Endometrium (tissue), 2 donors: Measurements from ENCODE around the gene MAML3.
"Not testable (repeated sequence)": the region's sequence is repeated elsewhere in the genome, so short reads cannot be mapped to it uniquely, and the experiment has no call there.

ENCODE experiments used
- FAIRE-seq: peaks from 2 replicates; lab custom pipeline; 2012; peaks lifted over from hg19 to GRCh38; lab: Jason Lieb, UNC
- donor health status: control.
- donor health status: control.

Gene MAML3

DNA sequence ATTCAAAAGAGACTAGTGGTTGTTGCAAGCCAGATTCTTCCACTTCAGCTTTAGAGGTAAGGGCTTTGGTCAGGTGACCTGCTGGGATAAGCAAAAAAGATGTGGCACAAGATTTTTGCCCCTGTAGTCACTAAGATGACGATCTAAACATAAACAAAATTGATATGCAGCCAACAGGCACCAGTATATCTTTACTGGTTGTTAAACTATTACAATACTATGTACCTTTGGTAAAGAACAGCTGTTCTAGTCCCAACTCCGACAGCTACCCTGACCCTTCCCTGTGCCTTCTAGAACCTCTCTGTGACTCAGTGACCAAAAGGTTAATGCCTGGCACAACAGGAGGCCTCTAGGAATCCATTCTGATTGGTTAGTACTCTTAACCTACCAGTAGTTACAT lies 428.7 kb downstream of the MAML3 start:
- no peak for FAIRE-seq

DNA sequence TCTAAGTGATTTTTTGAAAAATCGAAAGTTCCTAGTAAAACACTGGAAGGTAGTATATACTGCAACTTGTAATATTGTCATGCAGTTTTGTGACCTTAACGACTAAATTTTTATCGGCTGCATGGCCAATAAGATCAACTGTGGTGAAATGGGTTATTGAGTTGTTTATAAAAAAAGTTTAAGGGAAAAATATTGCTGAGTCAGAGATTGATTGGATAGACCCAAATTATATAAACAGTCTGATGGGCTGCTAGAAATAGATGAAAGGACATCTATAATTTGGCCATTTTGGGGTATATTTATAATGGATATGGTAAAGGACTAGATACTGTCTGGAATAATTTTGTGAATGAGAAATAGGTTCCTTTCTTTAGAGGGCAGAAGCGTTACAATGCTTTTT lies 432.2 kb downstream of the MAML3 start:
- FAIRE-seq: no peak

DNA sequence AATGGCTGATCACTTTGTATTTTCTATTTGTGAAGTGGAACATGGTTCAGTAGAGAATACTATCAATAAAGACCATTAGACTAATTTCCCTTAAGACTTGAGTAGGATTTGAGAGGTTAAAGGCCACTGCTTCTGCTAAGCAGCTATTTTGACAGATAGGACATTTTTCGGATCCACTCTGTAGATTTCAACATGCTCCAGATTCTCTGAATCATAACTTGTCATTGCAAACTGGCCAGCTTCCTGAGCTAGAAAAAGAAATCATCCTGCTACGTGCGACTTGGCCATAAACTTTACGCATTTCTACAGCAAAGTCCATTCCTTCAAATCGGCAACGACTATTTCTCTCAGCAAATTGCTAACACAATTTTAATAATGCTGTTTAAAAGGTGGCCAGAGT lies 433.2 kb downstream of the MAML3 start:
- no peak for FAIRE-seq

DNA sequence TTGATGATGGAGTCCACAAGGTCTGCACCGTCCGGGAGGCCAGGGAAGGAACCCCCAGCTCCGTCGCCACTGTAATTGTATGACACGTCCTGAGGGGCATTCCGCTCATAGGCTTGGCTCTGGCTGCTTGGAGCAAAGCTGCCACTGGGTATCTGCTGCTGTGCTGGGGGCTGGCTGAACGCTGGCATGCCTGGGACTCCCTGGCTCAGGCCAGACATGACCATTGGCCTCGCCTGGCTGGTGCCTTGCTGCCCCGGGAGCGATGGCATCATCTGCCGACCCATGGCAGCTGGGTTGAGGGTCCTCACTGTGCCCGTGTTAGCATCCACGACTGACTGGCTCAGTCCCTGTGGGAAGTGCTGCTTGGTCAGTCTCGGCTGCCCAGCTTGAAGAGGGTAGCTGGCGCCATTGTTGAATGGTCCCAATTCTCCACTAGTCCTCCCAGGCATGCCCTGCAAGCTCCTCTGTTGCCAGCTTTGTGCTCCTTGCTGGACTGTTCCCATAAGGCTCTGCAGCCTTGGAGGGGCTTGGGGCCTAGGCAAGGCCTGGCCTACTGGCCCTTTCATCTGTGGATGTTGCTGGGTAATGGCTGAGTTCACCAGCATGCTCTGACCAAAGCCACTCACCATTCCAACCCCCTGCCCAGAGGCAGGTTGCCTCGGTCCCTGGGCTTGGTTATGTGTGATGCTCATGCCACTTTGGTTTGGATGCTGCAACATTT lies 434.4 kb downstream of the MAML3 start:
- no peak for FAIRE-seq

DNA sequence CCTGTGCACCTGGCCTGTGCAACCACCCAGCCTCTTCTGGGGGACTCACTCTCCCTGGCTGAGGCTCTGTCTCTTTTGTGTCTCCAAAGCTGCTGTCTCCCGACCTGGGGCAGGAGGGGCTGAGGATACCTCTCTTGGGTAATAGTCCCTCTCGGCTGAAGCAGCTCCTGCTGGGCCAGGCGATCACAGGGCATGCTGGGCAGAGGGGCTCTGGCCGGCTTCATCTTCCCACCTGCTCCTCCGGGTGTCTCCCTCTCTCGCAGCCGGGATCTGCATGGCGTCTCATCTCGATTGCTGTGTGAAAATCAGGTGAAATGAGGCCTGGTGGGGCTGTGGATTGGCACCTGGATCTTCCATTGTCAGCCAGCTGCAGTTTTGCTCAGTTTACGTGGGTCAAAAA lies 435.2 kb downstream of the MAML3 start:
- FAIRE-seq: no peak

DNA sequence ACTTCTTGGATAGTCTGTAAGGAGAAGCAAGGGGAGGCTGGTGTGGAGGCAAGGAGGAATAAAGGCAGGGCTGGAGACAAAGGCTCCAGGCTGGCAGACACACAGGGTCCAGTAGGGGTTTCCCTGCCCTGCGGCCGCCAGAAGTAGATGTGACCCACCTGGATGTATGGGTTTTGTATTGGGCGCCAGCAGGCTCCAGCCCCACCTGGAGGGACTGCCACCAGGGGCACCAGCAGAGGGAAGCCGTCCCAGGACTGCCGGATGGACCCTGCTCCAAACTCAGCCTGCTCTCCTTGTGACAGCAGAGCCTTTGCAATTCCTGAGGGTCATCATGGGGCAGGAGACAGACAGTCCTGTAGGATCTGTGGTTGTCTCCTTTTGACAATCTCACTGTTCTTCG lies 435.6 kb downstream of the MAML3 start:
- no peak for FAIRE-seq

DNA sequence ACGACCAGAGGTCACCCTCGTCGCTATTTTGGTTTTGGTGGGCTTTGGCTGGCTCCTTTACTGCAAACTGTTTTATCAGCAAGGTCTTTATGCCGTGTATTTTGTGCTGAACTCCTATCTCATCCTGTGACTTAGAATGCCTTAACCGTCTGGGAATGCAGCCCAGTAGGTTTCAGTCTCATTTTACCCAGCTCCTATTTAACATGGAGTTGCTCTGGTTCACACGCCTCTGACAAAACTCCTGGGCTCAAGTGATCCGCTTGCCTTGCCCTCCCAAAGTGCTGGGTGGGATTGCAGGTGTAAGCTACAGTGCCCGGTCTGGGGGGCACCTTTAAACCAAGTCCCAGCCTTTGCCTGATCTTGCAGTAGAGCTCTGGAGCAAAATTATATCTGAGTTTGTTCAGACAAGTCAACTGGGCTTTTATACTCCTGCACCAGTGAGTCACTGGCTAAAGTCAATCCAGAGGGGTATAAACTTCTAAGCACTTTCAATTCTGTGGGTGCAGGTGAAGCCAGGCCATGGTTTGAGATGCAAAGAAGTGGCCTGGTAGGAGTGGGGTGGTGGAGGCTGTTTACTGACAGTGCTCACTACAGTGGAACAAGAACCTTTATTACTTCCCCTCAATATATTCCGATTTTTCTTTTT lies 438.1 kb downstream of the MAML3 start:
- no peak for FAIRE-seq

DNA sequence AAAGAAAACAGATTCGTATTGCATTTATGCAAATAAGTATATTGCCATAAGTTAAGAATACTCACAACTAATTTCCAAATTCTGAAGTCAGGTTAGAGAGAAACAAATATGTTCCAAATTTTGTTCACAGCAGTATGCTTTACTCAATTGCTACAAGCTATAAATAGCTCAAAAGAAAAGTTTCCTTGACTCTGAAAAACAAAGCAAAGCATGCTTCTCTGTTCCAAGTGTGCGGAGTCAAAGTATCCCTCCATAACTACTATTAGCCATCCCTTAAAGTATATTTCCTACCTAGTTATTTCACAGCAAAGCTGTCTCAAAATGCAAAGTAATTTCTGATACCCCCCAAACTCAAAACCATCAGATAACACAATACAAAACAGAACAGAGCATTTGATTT lies 441.1 kb downstream of the MAML3 start:
- no peak for FAIRE-seq

DNA sequence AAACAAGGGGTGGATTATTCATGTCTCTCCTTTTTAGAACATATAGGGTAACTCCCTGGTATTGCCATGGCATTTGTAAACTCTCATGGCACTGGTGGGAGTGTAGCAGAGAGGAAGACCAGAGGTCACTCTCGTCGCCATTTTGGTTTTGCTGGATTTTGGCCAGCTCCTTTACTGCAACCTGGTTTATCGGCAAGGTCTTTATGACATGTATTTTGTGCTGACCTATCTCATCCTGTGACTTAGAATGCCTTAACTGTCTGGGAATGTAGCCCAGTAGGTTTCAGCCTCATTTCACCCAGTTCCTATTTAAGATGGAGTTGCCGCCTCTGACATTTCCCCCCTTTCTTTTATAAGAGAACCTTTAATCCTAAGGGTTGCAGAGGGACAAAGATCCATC lies 442.5 kb downstream of the MAML3 start:
- no peak for FAIRE-seq

DNA sequence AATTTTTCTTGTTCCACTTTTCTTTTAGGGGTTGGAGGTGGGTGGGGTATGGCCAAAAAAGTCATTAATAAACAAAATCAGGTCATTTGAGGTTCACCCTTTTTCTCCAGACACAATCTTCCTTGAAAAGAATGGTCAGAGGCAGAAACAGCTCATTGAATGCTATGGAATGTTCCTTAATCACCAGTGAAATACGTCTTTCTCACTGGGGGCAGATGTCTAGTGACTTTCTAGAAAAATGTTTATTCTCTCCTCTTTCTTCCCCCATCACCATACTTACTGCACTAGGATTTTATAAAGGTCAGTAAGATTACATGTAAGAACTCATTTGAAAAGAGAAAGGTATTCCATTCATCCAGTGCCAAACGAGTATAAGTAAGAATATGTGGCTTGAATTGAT lies 443.9 kb downstream of the MAML3 start:
- FAIRE-seq: no peak

DNA sequence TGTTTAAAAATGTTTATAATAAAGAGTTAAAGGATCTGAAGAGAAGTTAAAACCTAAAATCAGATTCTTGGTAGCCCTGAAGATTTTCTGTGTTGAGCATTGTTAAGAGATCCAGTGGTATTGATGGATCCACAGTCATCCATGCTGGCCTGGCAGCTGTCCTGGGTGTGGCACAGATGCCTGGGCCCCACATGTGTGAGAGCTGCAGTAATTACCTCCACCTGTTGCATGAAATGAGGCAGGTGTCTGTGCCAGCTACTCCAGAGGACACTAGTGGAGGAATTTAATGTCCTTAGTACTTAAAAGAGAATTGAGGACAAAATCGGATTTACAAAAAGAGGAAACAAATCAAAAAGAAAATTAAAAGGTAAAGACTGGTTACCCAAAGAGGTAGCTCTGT lies 444.3 kb downstream of the MAML3 start:
- FAIRE-seq: no peak

DNA sequence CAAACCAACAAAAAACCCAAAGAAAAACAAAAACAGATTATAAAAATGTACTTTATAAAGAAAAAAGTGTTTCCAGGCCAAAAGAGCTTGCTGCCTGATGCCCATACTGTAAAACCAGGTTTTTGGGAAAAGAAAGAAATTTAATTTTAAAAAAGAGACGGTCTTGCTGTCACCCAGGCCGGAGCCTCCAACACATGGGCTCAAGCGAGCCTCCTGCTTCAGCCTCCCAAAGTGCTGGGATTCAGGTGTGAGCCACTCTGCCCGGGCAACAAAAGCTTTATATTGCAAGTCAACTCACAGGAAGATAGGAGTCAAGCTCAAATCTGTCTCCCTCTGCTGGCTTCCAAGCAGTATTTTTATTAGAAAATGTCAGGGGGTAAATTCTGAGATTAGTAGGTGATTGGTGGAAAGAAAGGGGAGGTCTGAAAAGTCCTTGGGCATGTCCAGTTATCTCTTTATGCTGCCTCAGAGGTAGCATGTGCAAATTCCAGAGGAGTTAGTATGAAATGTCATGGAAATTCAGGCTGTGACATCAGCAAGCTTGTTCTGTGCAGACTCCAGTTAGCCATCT lies 449.0 kb downstream of the MAML3 start:
- FAIRE-seq: no peak

DNA sequence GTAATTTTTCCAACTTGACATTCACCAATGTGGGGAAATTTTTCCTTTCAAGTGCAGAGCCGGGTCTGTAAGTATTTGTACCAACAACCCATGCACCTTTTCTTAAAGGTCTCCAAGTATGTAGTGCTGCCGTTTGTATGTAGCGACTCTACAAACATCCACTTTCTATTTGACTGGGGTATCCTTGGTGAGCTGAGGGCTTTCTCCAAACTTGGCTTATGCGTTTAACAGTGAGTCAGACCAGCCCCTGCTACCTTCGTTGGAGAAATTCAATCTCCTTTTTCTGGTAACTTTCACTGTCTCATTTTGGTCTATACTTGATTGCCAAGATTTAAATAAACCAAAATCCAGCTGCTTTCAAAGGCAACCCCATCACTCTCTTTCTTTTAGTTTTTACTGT lies 453.4 kb downstream of the MAML3 start:
- FAIRE-seq: no peak

DNA sequence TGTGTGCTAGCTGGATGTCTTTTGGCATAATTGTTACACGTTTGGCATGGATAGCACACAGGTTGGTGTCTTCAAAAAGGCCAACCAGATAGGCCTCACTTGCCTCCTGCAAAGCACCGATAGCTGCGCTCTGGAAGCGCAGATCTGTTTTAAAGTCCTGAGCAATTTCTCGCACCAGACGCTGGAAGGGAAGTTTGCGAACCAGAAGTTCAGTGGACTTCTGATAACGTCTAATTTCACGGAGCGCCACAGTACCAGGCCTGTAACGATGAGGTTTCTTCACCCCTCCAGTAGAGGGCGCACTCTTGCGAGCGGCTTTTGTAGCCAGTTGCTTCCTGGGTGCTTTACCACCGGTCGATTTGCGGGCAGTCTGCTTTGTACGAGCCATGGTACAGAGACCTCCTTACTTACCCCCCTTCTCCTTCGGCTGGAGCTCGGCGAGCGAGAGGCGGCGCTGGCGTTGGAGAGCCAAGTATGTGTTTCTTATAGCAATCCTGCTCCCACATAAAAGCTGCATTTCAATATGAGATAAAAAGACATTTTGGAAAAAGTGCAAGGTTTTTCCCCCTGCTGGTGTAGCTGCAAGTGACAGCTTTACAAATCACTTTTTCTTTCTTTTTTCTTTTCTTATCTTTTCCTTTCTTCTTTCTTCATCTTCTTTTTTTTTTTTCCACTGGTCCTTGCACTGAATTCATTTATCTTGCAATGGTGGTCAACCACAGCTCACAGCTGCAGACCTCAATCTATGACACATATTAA lies 455.6 kb downstream of the MAML3 start:
- FAIRE-seq: not testable (repeated sequence)

DNA sequence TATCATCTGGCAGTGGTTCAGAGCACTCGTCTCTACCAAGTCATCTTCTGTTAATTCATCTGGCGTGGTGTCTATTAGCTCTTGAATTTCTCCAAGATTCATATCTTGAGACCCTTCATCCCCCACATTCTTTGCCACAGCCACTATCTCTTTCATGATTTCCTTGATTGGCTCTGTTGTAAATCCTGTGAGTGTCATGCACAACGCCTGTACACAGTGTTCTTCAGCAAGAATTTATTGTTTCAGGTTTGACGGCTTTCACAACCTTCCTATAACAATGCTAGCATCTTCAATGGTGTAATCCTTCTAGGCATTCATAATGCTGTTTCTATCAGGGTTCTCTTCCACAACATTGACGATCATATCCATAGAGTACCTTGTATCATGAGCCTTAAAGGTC lies 457.5 kb downstream of the MAML3 start:
- no peak for FAIRE-seq

DNA sequence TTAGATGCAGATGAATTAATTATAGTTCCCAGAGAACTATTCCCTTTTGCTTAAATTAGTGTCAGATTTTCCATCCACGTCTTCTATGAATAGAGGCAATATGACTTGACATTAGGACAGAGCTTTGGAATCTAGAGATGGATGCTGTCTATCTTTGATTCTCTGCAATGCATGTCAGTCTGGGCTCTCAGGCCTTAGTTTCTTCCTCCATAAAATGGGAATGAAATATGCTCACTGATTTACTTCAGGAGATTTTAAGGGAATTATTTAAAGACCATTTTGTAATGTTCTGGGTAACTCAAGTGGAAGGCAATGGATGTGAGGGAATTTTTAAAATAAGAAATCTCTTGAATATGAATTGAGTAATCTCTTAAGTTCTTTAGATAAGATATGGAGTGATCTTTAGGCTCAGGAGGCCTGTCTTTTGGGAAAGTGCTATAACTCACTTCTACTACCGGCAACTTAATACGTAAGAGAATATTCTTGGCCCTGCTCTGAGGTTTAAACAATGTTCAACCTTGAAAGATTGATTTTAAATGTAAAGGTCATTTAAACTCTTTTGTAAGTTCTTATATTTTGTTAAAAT lies 459.4 kb downstream of the MAML3 start:
- FAIRE-seq: no peak

DNA sequence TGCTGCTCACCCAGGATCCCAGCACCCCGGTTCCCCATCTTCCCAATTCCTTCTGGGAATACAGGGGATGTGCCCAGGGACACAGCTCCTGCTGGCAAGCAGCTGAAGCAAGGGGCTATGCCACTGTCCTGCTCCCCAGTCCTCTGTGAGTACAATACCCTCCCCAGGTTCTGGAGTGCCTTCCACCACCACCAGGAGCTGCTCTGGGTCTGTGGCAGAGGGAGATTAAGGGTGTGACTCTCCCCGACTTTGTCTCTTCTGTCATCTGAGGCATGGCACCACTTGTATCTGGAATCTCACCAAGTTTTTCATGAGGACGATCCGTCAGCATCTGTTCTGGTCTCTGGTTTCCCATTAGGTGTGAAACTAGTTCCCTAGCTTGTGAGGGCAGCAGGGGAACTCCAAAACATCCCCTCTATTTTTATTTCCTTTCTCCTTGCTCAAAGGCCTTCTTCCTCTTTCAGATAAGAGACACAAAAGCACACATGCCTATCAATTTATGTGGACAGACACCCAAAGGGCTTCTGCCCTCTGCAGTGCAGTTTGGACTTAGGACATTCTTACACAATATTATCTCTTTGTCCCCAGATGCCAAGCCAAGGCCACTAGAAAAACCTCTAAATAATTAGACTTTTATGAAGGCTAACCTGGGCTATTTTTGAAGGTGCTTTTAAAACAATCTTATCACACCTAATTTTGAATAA lies 461.5 kb downstream of the MAML3 start:
- no peak for FAIRE-seq

DNA sequence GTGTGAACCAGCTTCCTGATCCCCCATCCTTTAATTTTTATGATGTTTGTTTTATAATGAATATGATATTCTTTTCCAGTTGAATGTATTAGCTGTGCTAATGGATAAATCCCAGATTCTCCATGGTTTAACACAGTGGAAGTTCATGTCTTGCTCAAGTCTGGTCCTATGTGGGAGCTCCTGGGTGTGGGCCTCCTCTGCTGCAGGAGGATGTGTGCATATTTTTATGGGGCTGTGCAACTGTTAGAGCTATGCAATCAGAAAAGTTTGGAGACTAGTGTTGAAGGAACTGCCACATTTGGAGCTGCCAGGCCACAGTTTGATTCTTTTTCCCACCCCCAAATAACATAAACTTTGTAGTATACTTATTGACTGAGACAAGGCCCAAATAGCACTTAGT lies 463.6 kb downstream of the MAML3 start:
- FAIRE-seq: no peak

DNA sequence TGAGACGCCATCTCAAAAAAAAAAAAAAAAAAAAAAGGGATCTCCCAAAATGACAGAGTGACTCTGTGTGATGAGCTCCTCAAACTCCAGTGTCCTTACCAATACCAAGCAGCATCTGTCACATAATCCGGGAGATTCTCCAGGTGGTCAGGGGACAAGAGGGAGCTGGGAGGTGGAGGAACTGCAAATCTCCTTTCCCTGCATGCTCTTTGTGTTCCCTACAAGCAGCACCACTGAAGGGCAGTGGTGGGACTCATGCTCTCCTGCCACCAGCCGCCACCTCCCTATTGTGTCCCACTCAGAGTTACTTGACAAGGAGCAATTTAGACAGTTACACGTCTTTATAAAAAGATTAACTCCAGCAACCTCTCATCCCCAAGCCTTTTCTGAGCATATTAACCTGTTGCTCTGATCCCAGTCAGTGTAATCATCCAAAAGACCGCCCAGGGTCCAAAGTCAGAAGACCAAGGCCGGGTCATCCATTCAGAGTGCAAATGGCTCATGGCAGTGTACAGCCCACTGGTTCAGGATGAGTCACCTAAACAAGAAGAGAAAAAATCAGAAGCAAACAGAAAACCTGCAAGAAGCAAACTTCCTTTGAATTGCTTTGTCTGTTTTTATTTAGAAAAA lies 464.8 kb downstream of the MAML3 start:
- no peak for FAIRE-seq

DNA sequence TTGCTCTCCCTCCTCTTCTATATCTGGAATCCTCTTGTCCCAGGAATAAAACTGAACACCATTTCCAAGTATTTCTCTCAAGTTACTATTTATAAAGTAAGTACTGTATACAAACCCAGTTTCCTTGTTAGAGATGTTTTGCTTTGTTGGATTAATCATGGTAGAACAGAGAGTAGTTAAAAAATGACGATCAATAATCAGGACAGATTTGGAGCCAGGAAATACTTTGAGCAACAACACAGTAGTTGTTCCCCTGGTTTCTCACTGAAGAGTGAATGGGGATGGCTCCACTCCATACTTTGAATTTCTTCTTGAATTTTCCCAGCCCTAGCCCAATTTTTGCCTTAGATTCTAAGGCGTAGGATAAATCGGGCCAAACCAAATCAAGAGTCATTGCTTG lies 467.0 kb downstream of the MAML3 start:
- no peak for FAIRE-seq

DNA sequence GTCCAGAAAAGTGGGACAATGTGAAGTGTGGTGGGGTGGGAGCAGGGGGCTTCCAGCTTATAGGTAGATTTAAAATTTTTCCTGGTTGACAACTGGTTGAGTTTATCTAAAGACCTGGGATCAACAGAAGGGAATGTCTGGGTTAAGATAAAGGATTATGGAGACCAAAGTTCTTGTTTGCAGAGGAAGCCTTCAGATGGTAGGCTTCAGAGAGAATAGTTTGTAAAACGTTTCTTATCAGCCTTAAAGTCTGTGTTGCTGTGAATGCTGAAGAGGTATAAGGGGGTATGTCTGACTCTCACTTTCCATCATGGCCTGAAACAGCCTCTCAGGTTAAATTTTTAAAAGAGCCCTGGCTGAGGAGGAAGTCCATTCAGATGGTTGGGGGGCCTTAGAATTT lies 467.9 kb downstream of the MAML3 start:
- no peak for FAIRE-seq

DNA sequence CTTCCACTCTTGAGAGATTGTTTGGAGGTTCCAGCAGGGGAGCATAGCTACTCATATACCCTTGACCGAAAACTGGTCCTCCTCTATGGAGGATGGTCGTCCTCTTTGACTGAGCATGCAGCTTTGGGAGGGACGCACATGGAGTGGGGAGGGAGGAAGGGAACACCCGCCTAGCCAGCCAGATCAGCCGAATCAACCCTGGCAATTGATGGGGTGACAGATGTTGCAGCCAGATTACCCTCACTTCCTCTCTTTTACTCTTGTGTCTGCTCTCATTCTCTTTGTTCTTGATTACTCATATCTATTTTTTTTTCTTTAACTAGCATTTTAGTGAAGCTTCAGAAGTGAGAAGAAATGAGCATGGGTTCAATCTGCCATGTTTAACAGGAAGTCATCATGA lies 468.8 kb downstream of the MAML3 start:
- FAIRE-seq: no peak
